Esophagus muscularis mucosa (tissue), 4 donors: ENCODE measurements around the gene TEX48. TPM values are rescaled to one million over a fixed set of nuclear protein-coding genes. Genes with fewer than 3 reads are reported as not detected.
A peak's percentile ranks its signal among the peaks of the same experiment; 100 is the strongest.

Experiments used
- DNase-seq: peaks from one replicate; pipeline ENCODE4 v3.0.0-alpha.2; 2017; ENCODE audit errors: extremely low spot score
- H3K27ac ChIP-seq, 4 donors: fragments of 200-600 bp; sonication (generic); replicated peaks in 1 of 4; 1 replicate in 3 of 4; 2 replicates in 1 of 4; pipeline ENCODE4 v1.5.1; 2016 to 2019; ENCODE audit warnings: mild to moderate bottlenecking in 1 of 4
- H3K27me3 ChIP-seq, 4 donors: fragments of 200-600 bp; sonication (generic); one replicate each; pipeline versions ENCODE4 v1.5.1 to v1.6.0; 2016 to 2019
- H3K36me3 ChIP-seq, 4 donors: fragments of 200-600 bp; sonication (generic); one replicate each; pipeline ENCODE4 v1.5.1; 2016 to 2019
- H3K4me1 ChIP-seq, 4 donors: fragments of 200-600 bp; sonication (generic); one replicate each; pipeline ENCODE4 v1.5.1; 2016 to 2019
- H3K4me3 ChIP-seq, 4 donors: fragments of 200-600 bp; sonication (generic); 1 replicate in 2 of 4; 2 replicates in 2 of 4; pipeline ENCODE4 v1.5.1; 2016 to 2019; ENCODE audit warnings: mild to moderate bottlenecking in 4 of 4, moderate library complexity in 1 of 4
- H3K9me3 ChIP-seq, 4 donors: fragments of 200-600 bp; sonication (generic); 1 replicate in 3 of 4; 2 replicates in 1 of 4; pipeline ENCODE4 v1.5.1; 2016 to 2019
- CTCF ChIP-seq, 3 experiments: fragments of 200-600 bp in 2 of 3; fragments of 450-650 bp in 1 of 3; sonication (generic) in 2 of 3; IDR thresholded peaks; one replicate each; pipeline ENCODE4 v1.5.1; 2017 to 2019; ENCODE audit warnings: antibody characterized with exemption in 3 of 3, mild to moderate bottlenecking in 2 of 3, moderate library complexity in 1 of 3
- EP300 ChIP-seq: sonication (generic); formaldehyde crosslinking; IDR thresholded peaks from one replicate; pipeline ENCODE4 v1.6.1; 2017; ENCODE audit warnings: antibody characterized with exemption
- POLR2A ChIP-seq: fragments of 450-650 bp; IDR thresholded peaks from one replicate; pipeline ENCODE4 v1.6.1; 2017; ENCODE audit warnings: antibody characterized with exemption, moderate library complexity, mild to moderate bottlenecking, low read depth
- POLR2AphosphoS5 ChIP-seq, 2 donors: sonication (generic); formaldehyde crosslinking; IDR thresholded peaks; one replicate each; pipeline ENCODE4 v1.6.1; 2017; ENCODE audit warnings: antibody characterized with exemption in 2 of 2
- WGBS: methylation state at CpG from one replicate; pipeline ENCODE4 v1.1.5; 2018; 5-methylcytosine and 5-hydroxymethylcytosine counted together
- intact Hi-C: fragments of 100-400 bp; cut with DNase I; formaldehyde crosslinking; loops from one replicate; pipeline ENCODE4 v1.15.1; 2023
- total RNA-seq, 4 donors: library from RNA; depleted of rRNA; stranded (reverse); fragments of >200 nt; gene quantifications; one replicate each; pipeline versions ENCODE4 v1.1.0 to v1.2.1, GENCODE V29; 2016

TEX48 gene
- total RNA-seq, 4 donors from 2014 or later: not detected

GRCh38 chr9:114662081-114662989 lies 19.7 kb downstream of the TEX48 start:
- no peak for DNase-seq
- Histone ChIP-seq H3K27ac (no peak overlapping the region), H3K36me3 (no peaks in the 10 kb centered on the region), H3K27me3 (no peaks in the 10 kb centered on the region), H3K9me3 (no peaks in the 10 kb centered on the region), H3K4me1 (no peaks in the 10 kb centered on the region), H3K4me3 (no peak overlapping the region)
- TF ChIP-seq EP300 (no peak), CTCF (IDR thresholded peaks at IDR 0.05) (peak; percentile 55 to 79 (median 64))
- 55% methylated on average over 8 of the region's 10 CpGs for WGBS
- intact Hi-C loops: loop anchor here (5.0 to 10.0 kb wide), 2 partner anchors 242 to 350 kb away; no protein-coding TSS in a partner anchor

- H3K27ac ChIP-seq: no peak within 1 kb of the TSS
- intact Hi-C loops: loop anchor here (10.0 kb wide), 1 partner anchor 313 kb away; no protein-coding TSS in a partner anchor
- no peaks in the 10 kb centered on the region for H3K27me3 ChIP-seq
- no peaks in the 10 kb centered on the region for H3K36me3 ChIP-seq
- WGBS: 100% methylated on average over 6 of the region's 6 CpGs
- no peak within 1 kb of the TSS for H3K4me3 ChIP-seq
- peaks cover 0 to 12% (median 10%) of the 10 kb centered on the region in 4 donors for H3K4me1 ChIP-seq
- DNase-seq: no peak
- TF ChIP-seq POLR2A (no peak), CTCF (IDR thresholded peaks at IDR 0.05) (no peak), EP300 (no peak), POLR2AphosphoS5 (IDR thresholded peaks at IDR 0.05) (no peak)
- H3K9me3 ChIP-seq: no peaks in the 10 kb centered on the region
Measured at GRCh38 chr9:114657705-114658104, 24.3 kb downstream of the TEX48 start, which contains the start of gene TEX53. TSS of gene TEX53 (minus strand) at chr9:114657805. CDS start at chr9:114657774, 31 bp downstream.

- TF ChIP-seq CTCF (IDR thresholded peaks at IDR 0.05) (no peak), POLR2AphosphoS5 (IDR thresholded peaks at IDR 0.05) (no peak), EP300 (no peak), POLR2A (no peak)
- Histone ChIP-seq H3K27me3 (no peaks in the 10 kb centered on the region), H3K4me3 (no peak overlapping the region), H3K9me3 (no peaks in the 10 kb centered on the region), H3K27ac (no peak overlapping the region), H3K4me1 (peaks cover 0 to 12% (median 10%) of the 10 kb centered on the region in 4 donors), H3K36me3 (no peaks in the 10 kb centered on the region)
- intact Hi-C loops: loop anchor here (10.0 kb wide), 1 partner anchor 312 kb away; no protein-coding TSS in a partner anchor
- WGBS: 80% methylated on average over 8 of the region's 12 CpGs
- DNase-seq: no peak
Measured at GRCh38 chr9:114656301-114656700, 25.7 kb downstream of the TEX48 start.

GRCh38 chr9:114655689-114656088 lies 26.3 kb downstream of the TEX48 start:
- TF ChIP-seq CTCF (IDR thresholded peaks at IDR 0.05) (no peak), POLR2A (no peak), POLR2AphosphoS5 (IDR thresholded peaks at IDR 0.05) (no peak), EP300 (no peak)
- Histone ChIP-seq H3K36me3 (no peaks in the 10 kb centered on the region), H3K9me3 (no peaks in the 10 kb centered on the region), H3K4me3 (no peak overlapping the region), H3K27ac (no peak overlapping the region), H3K4me1 (peaks cover 0 to 12% (median 10%) of the 10 kb centered on the region in 4 donors), H3K27me3 (no peaks in the 10 kb centered on the region)
- intact Hi-C loops: loop anchor here (10.0 kb wide), 1 partner anchor 311 kb away; no protein-coding TSS in a partner anchor
- DNase-seq: no peak
- WGBS: 80% methylated on average over 7 of the region's 8 CpGs
